Vagina (tissue), 2 donors: ENCODE data around the gene NAPEPLD. TPM values are rescaled to one million over a fixed set of nuclear protein-coding genes. Genes with fewer than 3 reads are reported as not detected.

ENCODE experiments used
- DNase-seq, 2 donors: peaks; one replicate each; pipeline ENCODE4 v3.0.0-alpha.2; 2017; ENCODE audit errors: extremely low spot score in 2 of 2
- H3K27ac ChIP-seq: fragments of 200-600 bp; sonication (generic); one replicate; pipeline ENCODE4 v1.5.1; 2019
- H3K27me3 ChIP-seq: fragments of 200-600 bp; sonication (generic); one replicate; pipeline ENCODE4 v1.5.1; 2019
- H3K36me3 ChIP-seq, 2 donors: fragments of 200-600 bp; sonication (generic); one replicate each; pipeline ENCODE4 v1.5.1; 2017 to 2019
- H3K4me1 ChIP-seq: fragments of 200-600 bp; sonication (generic); one replicate; pipeline ENCODE4 v1.5.1; 2019
- H3K4me3 ChIP-seq, 2 donors: fragments of 200-600 bp; sonication (generic); 1 replicate in 1 of 2; 2 replicates in 1 of 2; pipeline ENCODE4 v1.5.1; 2016 to 2019
- H3K9me3 ChIP-seq: fragments of 200-600 bp; sonication (generic); one replicate; pipeline ENCODE4 v1.5.1; 2019
- POLR2A ChIP-seq, 2 donors: fragments of 450-650 bp; IDR thresholded peaks; one replicate each; pipeline ENCODE4 v1.6.1; 2017; ENCODE audit warnings: antibody characterized with exemption in 2 of 2, mild to moderate bottlenecking in 2 of 2, moderate library complexity in 2 of 2
- POLR2AphosphoS5 ChIP-seq, 2 donors: sonication (generic); formaldehyde crosslinking; IDR thresholded peaks; one replicate each; pipeline ENCODE4 v1.9.0; 2017; ENCODE audit warnings: antibody characterized with exemption in 2 of 2, mild to moderate bottlenecking in 2 of 2, low read depth in 1 of 2; ENCODE audit not compliant: insufficient read depth in 1 of 2
- intact Hi-C: fragments of 100-400 bp; cut with DNase I; formaldehyde crosslinking; loops from one replicate; pipeline ENCODE4 v1.15.1; 2023
- total RNA-seq: library from RNA; depleted of rRNA; stranded (reverse); fragments of >200 nt; gene quantifications from one replicate; pipeline ENCODE4 v1.2.3, GENCODE V29; 2016
- TF ChIP-seq, protein P1 (sequence below), 3 experiments: fragments of 450-650 bp in 2 of 3; fragments of 200-600 bp in 1 of 3; sonication (generic) in 1 of 3; IDR thresholded peaks; one replicate each; pipeline ENCODE4 v1.5.1; 2017 to 2019; ENCODE audit warnings: antibody characterized with exemption in 3 of 3, mild to moderate bottlenecking in 2 of 3, moderate library complexity in 2 of 3

Gene NAPEPLD
- total RNA-seq, 1 donor from 2014 or later: 15.0 TPM

GRCh38 chr7:103129702-103130549, 19.0 kb downstream of the NAPEPLD start:
- no peaks in the 10 kb centered on the region for H3K9me3 ChIP-seq
- no peak for DNase-seq
- no peak for TF ChIP-seq POLR2A (IDR thresholded peaks at IDR 0.05)
- TF ChIP-seq, protein P1, sequence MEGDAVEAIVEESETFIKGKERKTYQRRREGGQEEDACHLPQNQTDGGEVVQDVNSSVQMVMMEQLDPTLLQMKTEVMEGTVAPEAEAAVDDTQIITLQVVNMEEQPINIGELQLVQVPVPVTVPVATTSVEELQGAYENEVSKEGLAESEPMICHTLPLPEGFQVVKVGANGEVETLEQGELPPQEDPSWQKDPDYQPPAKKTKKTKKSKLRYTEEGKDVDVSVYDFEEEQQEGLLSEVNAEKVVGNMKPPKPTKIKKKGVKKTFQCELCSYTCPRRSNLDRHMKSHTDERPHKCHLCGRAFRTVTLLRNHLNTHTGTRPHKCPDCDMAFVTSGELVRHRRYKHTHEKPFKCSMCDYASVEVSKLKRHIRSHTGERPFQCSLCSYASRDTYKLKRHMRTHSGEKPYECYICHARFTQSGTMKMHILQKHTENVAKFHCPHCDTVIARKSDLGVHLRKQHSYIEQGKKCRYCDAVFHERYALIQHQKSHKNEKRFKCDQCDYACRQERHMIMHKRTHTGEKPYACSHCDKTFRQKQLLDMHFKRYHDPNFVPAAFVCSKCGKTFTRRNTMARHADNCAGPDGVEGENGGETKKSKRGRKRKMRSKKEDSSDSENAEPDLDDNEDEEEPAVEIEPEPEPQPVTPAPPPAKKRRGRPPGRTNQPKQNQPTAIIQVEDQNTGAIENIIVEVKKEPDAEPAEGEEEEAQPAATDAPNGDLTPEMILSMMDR (IDR thresholded peaks at IDR 0.05): no peak
- TF ChIP-seq POLR2AphosphoS5 (IDR thresholded peaks at IDR 0.05; ENCODE audit: insufficient read depth in 1 of 2, low read depth in 1 of 2): no peak
- no peak overlapping the region for H3K4me3 ChIP-seq
- no peak overlapping the region for H3K27ac ChIP-seq
- intact Hi-C loops: no loop called here
- H3K4me1 ChIP-seq: peaks cover 5% of the 10 kb centered on the region
- H3K36me3 ChIP-seq: peaks cover 0 to 13% of the 10 kb centered on the region in 2 donors
- H3K27me3 ChIP-seq: no peaks in the 10 kb centered on the region

DNA sequence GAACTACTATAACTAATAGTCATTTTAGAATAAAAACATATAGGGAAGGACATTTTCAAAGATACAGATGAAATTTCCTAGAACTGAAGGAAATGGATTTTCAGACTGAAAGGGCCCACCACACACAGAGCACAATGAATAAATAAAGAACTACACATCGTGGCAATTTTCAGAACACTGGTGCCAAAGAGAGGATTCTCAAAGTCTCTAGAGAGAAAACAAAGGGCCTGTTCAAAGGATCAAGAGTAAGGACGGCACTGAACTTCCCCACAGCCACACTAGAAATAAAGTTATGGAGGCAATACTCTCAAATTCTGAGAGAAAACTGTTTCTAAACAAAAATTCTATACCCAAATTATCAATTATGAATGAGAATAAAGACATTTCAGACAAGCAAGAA, 21.9 kb downstream of the NAPEPLD start:
- H3K36me3 ChIP-seq: peaks cover 0 to 16% of the 10 kb centered on the region in 2 donors
- no peak overlapping the region for H3K27ac ChIP-seq
- intact Hi-C loops: no loop called here
- no peaks in the 10 kb centered on the region for H3K27me3 ChIP-seq
- H3K9me3 ChIP-seq: no peaks in the 10 kb centered on the region
- no peak overlapping the region for H3K4me3 ChIP-seq
- TF ChIP-seq, protein P1 (IDR thresholded peaks at IDR 0.05): no peak
- TF ChIP-seq POLR2AphosphoS5 (IDR thresholded peaks at IDR 0.05; ENCODE audit: insufficient read depth in 1 of 2, low read depth in 1 of 2) (no peak), POLR2A (IDR thresholded peaks at IDR 0.05) (no peak)
- no peaks in the 10 kb centered on the region for H3K4me1 ChIP-seq
- no peak for DNase-seq

DNA sequence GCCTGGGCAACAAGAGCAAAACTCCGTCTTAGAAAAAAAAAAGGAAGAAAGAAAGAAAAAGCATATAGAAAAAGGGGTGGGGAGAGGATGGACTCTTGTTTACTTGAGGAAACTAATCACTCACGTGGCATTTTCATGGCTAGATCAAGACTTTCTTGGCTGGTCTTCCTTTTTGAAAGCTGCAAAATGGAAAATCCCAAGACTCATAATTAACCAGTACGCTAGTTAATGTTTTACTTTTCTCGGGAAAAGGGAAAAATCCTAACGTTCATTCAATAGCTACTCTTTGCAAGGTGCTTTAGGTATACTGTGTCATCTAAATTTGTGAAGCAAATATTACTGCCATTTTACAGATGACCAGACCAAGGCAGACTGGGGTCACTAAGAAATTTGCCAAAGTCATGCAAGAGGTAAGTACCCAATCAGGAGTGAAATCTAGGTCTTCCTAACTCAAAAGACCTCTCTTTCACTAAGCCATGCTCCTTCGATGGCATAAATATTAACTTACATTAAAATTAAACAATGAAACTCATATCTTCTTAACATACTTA, 24.4 kb downstream of the NAPEPLD start:
- Histone ChIP-seq H3K27me3 (no peaks in the 10 kb centered on the region), H3K36me3 (peaks cover 0 to 34% of the 10 kb centered on the region in 2 donors), H3K9me3 (no peaks in the 10 kb centered on the region), H3K27ac (no peak overlapping the region), H3K4me3 (no peak overlapping the region), H3K4me1 (no peaks in the 10 kb centered on the region)
- intact Hi-C loops: no loop called here
- no peak for DNase-seq
- TF ChIP-seq POLR2AphosphoS5 (IDR thresholded peaks at IDR 0.05; ENCODE audit: insufficient read depth in 1 of 2, low read depth in 1 of 2) (no peak), POLR2A (IDR thresholded peaks at IDR 0.05) (no peak)
- TF ChIP-seq, protein P1 (IDR thresholded peaks at IDR 0.05): no peak

GRCh38 chr7:103123529-103123928, 25.4 kb downstream of the NAPEPLD start:
- H3K27me3 ChIP-seq: no peaks in the 10 kb centered on the region
- no peaks in the 10 kb centered on the region for H3K4me1 ChIP-seq
- intact Hi-C loops: no loop called here
- H3K36me3 ChIP-seq: peaks cover 0 to 35% of the 10 kb centered on the region in 2 donors
- no peak overlapping the region for H3K27ac ChIP-seq
- DNase-seq: no peak
- no peaks in the 10 kb centered on the region for H3K9me3 ChIP-seq
- H3K4me3 ChIP-seq: no peak overlapping the region
- TF ChIP-seq, protein P1 (IDR thresholded peaks at IDR 0.05): no peak
- TF ChIP-seq POLR2A (IDR thresholded peaks at IDR 0.05): no peak

DNA sequence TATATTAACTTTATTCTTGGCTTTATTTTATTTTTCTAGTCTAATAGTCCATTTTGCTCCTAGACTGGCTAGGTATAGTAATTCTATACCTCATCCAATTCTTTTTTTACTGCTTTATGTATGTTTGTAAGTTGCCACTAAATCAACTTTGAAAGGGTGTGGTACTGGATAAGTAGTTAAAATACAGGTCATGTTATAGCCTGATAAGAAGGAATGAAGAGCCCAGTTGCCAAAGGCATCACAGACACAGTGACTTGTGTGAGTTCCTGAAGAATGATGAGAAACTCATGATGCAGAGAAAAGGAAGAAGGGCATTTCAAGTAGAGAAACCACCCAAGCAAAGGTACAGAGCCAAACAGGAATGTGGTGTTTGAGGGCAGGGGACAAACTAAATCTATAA, 27.3 kb downstream of the NAPEPLD start:
- DNase-seq: no peak
- no peaks in the 10 kb centered on the region for H3K27me3 ChIP-seq
- H3K4me1 ChIP-seq: no peaks in the 10 kb centered on the region
- H3K4me3 ChIP-seq: no peak overlapping the region
- H3K9me3 ChIP-seq: no peaks in the 10 kb centered on the region
- intact Hi-C loops: no loop called here
- H3K27ac ChIP-seq: no peak overlapping the region
- H3K36me3 ChIP-seq: peaks cover 0 to 21% of the 10 kb centered on the region in 2 donors
- no peak for TF ChIP-seq POLR2A (IDR thresholded peaks at IDR 0.05)
- TF ChIP-seq, protein P1 (IDR thresholded peaks at IDR 0.05): no peak
- TF ChIP-seq POLR2AphosphoS5 (IDR thresholded peaks at IDR 0.05; ENCODE audit: insufficient read depth in 1 of 2, low read depth in 1 of 2): no peak
